ENCODE results near the gene CFAP74. TPM values are rescaled to one million over a fixed set of nuclear protein-coding genes. Genes with fewer than 3 reads are reported as not detected.

Gene CFAP74
- total and polyA plus RNA-seq, 8 donors, result 0.23 to 4.7 (median 2.8) TPM

GRCh38 chr1:1954015-1954414 lies 49.6 kb downstream of the CFAP74 start:
- Histone ChIP-seq H3K36me3 (no peaks in the 10 kb centered on the region), H3K27ac (no peak overlapping the region), H3K9me3 (peaks cover 0 to 3% of the 10 kb centered on the region in 2 donors), H3K4me3 (no peak overlapping the region), H3K4me1 (no peaks in the 10 kb centered on the region), H3K27me3 (peaks cover 0 to 20% of the 10 kb centered on the region in 2 donors)
- DNase-seq (peak in 1 of 4 donors; percentile 58), ATAC-seq (no peak)
- intact Hi-C loops (cut with DNase I), result no loop called here
- no peak for TF ChIP-seq CTCF (IDR thresholded peaks at IDR 0.05)

GRCh38 chr1:1950940-1951339 lies 52.6 kb downstream of the CFAP74 start:
- H3K27ac ChIP-seq, result no peak overlapping the region
- no peak for DNase-seq
- peaks cover 0 to 3% of the 10 kb centered on the region in 2 donors for H3K4me1 ChIP-seq
- no peak overlapping the region for H3K4me3 ChIP-seq
- no peak for ATAC-seq
- intact Hi-C loops (cut with DNase I), result no loop called here
- H3K9me3 ChIP-seq, result peaks cover 0 to 3% of the 10 kb centered on the region in 2 donors
- H3K27me3 ChIP-seq, result no peaks in the 10 kb centered on the region
- H3K36me3 ChIP-seq, result no peaks in the 10 kb centered on the region
- TF ChIP-seq CTCF (IDR thresholded peaks at IDR 0.05), result no peak

- ATAC-seq (no peak), DNase-seq (no peak)
- Histone ChIP-seq H3K9me3 (peaks cover 0 to 3% of the 10 kb centered on the region in 2 donors), H3K36me3 (no peaks in the 10 kb centered on the region), H3K27me3 (peaks cover 0 to under 1% of the 10 kb centered on the region in 2 donors), H3K27ac (no peak overlapping the region), H3K4me1 (peaks cover 3 to 5% of the 10 kb centered on the region in 2 donors), H3K4me3 (no peak overlapping the region)
- intact Hi-C loops (cut with DNase I), result no loop called here
- no peak for TF ChIP-seq CTCF (IDR thresholded peaks at IDR 0.05)
These were observed 54.8 kb downstream of the CFAP74 start for GRCh38 chr1:1948783-1949182.

GRCh38 chr1:1947493-1947892 lies 56.1 kb downstream of the CFAP74 start:
- DNase-seq (peak in 1 of 4 donors; percentile 80), ATAC-seq (peak; percentile 43)
- Histone ChIP-seq H3K9me3 (peaks cover 0 to 3% of the 10 kb centered on the region in 2 donors), H3K27me3 (peaks cover 0 to 13% of the 10 kb centered on the region in 2 donors), H3K4me1 (peaks cover 3 to 6% of the 10 kb centered on the region in 2 donors), H3K4me3 (no peak overlapping the region), H3K27ac (no peak overlapping the region), H3K36me3 (no peaks in the 10 kb centered on the region)
- no peak for TF ChIP-seq CTCF (IDR thresholded peaks at IDR 0.05)
- intact Hi-C loops (cut with DNase I), result no loop called here

GRCh38 chr1:1946540-1946939 lies 57.0 kb downstream of the CFAP74 start:
- intact Hi-C loops (cut with DNase I), result no loop called here

More at GRCh38 chr1:1946540-1946939, 57.0 kb downstream of the CFAP74 start:
- H3K9me3 ChIP-seq, result peaks cover 0 to 3% of the 10 kb centered on the region in 2 donors
- ATAC-seq, result peak; percentile 17
- peak in 3 of 4 donors; percentile 59 to 84 (median 80) for DNase-seq
- no peak for TF ChIP-seq CTCF (IDR thresholded peaks at IDR 0.05)
- H3K36me3 ChIP-seq, result no peaks in the 10 kb centered on the region
- no peak overlapping the region for H3K27ac ChIP-seq
- peaks cover 3 to 6% of the 10 kb centered on the region in 2 donors for H3K4me1 ChIP-seq
- peaks cover 0 to 22% of the 10 kb centered on the region in 2 donors for H3K27me3 ChIP-seq
- no peak overlapping the region for H3K4me3 ChIP-seq
